Upper lobe of right lung (tissue), 1 donor: Measurements from ENCODE around the gene GPR55. TPM values are rescaled to one million over a fixed set of nuclear protein-coding genes. Genes with fewer than 3 reads are reported as not detected.

Source experiments
- ATAC-seq: fragments of 200-7000 bp; cut with Tn5 transposase; one replicate; pipeline ENCODE4 v1.9.1; 2020; ENCODE audit warnings: mild to moderate bottlenecking, moderate library complexity
- DNase-seq: peaks from one replicate; pipeline ENCODE4 v3.0.0-alpha.2; 2020
- H3K27ac ChIP-seq: fragments of 200-600 bp; one replicate; pipeline ENCODE4 v1.8.0; 2022
- H3K27me3 ChIP-seq: fragments of 200-600 bp; one replicate; pipeline ENCODE4 v1.8.0; 2022; ENCODE audit warnings: mild to moderate bottlenecking
- H3K36me3 ChIP-seq: fragments of 200-600 bp; one replicate; pipeline ENCODE4 v1.8.0; 2022
- H3K4me1 ChIP-seq: fragments of 200-600 bp; one replicate; pipeline ENCODE4 v1.8.0; 2022
- H3K4me3 ChIP-seq: fragments of 200-600 bp; one replicate; pipeline ENCODE4 v1.8.0; 2022; ENCODE audit warnings: mild to moderate bottlenecking
- H3K9me3 ChIP-seq: fragments of 200-600 bp; one replicate; pipeline ENCODE4 v1.8.0; 2022
- intact Hi-C: fragments of 100-400 bp; cut with DNase I; formaldehyde crosslinking; loops from one replicate; pipeline ENCODE4 v1.11.0; 2022
- total RNA-seq: library from RNA; stranded (reverse); fragmentation: NEBNext Ultra II Directional; extraction: Animal tissue kit (Norgen Biotek cat#: 25700); gene quantifications from one replicate; pipeline ENCODE4 v1.2.1, GENCODE V29; 2021
- TF ChIP-seq, protein P1 (sequence below): fragments of 200-600 bp; IDR thresholded peaks from one replicate; pipeline ENCODE4 v1.8.0; 2022; ENCODE audit warnings: antibody characterized with exemption
- donor health status: DM: no; HTN: yes; CAD: no; lungs with severe emphysema.

GPR55 gene
- total RNA-seq, 1 donor from 2014 or later = 1.2 TPM

GRCh38 chr2:230866756-230867523 is 58.1 kb downstream of the GPR55 start:
- Histone ChIP-seq H3K27me3 (peaks cover 19% of the 10 kb centered on the region), H3K9me3 (no peaks in the 10 kb centered on the region), H3K36me3 (no peaks in the 10 kb centered on the region), H3K4me1 (peaks cover 21% of the 10 kb centered on the region), H3K4me3 (no peak overlapping the region), H3K27ac (no peak overlapping the region)
- intact Hi-C loops = no loop called here
- ATAC-seq (no peak), DNase-seq (no peak)
- TF ChIP-seq, protein P1, sequence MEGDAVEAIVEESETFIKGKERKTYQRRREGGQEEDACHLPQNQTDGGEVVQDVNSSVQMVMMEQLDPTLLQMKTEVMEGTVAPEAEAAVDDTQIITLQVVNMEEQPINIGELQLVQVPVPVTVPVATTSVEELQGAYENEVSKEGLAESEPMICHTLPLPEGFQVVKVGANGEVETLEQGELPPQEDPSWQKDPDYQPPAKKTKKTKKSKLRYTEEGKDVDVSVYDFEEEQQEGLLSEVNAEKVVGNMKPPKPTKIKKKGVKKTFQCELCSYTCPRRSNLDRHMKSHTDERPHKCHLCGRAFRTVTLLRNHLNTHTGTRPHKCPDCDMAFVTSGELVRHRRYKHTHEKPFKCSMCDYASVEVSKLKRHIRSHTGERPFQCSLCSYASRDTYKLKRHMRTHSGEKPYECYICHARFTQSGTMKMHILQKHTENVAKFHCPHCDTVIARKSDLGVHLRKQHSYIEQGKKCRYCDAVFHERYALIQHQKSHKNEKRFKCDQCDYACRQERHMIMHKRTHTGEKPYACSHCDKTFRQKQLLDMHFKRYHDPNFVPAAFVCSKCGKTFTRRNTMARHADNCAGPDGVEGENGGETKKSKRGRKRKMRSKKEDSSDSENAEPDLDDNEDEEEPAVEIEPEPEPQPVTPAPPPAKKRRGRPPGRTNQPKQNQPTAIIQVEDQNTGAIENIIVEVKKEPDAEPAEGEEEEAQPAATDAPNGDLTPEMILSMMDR = no peak

DNA sequence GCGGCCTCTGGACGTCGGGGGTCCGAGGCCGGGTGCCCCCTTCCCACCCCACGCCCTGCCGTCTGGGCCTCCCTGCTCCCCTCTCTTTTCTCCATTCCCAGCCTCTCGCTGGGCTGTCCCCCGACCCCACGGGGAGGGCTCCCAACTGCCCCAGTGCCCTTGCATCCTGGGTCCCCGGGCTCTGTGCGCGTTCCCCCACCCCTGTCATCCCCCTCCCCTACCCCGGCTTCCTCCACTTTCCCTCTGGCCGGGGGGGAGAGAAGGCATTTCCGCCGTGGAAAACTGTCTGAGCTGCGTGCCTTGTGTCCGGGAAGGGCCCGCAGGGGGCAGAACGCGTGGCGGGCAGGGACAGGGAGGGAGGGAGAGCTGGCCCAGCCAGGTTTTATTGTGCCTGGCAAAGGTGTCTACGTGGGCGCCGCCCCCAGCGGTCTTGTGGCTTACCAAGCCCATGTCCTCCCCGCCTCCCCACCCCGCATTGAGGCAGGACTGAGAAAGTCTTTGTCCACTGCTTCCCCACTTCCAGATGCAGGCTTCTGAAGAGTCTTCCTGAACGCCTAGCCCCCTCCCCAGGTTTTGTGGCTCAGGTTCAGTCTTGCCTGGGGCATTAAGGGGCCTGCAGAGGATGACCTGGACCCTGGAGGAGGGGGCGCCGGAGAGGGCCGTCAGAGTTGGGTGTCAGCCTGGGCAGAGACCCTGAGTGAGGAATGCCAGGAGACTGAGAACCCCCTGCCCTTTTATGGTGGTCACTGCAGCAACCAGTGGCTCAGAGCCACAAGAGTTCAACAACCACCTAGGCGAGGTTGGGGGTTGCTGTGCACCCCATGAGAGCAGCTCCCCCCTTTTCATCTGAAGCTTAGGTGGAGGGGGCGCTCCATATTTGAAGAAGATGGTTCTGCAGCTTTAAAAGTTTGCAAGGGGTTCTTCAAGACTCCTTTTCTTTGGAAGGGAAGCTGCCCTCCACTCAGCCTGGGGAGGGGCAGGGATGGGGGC is 59.0 kb downstream of the GPR55 start:
- no peaks in the 10 kb centered on the region for H3K36me3 ChIP-seq
- intact Hi-C loops = no loop called here
- H3K4me1 ChIP-seq = peaks cover 17% of the 10 kb centered on the region
- TF ChIP-seq, protein P1 = no peak
- DNase-seq (no peak), ATAC-seq (no peak)
- no peak overlapping the region for H3K27ac ChIP-seq
- peaks cover 19% of the 10 kb centered on the region for H3K27me3 ChIP-seq
- peak overlapping the region; percentile 59 for H3K4me3 ChIP-seq
- no peaks in the 10 kb centered on the region for H3K9me3 ChIP-seq

DNA sequence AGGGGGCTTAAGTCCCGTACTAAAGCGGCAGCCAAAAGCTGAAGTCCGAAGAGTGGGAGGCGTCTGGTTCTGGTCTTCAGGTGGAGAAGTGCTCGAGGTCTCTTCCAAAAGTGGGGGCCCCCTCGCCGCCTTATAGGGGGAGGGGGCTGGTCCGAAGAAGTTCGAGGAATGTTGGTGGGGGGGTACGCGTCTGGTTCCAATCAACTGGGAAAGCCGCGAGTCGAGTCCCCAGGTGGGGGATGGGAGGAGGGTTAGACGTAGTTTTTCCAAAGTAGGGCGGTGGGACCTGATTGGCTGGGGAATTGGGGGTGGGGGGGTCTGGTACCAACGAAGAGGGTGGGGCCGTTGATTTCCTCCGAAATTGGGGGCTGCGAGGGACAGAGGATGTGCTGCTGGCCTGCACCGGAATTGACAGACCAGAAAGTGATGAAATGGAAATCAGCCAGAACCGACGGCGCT is 59.7 kb downstream of the GPR55 start:
- Histone ChIP-seq H3K36me3 (no peaks in the 10 kb centered on the region), H3K27me3 (peaks cover 19% of the 10 kb centered on the region), H3K4me3 (peak overlapping the region; percentile 59), H3K27ac (peak overlapping the region; percentile 13), H3K4me1 (peaks cover 15% of the 10 kb centered on the region), H3K9me3 (no peaks in the 10 kb centered on the region)
- TF ChIP-seq, protein P1 = no peak
- intact Hi-C loops = no loop called here
- DNase-seq (no peak), ATAC-seq (no peak)

DNA sequence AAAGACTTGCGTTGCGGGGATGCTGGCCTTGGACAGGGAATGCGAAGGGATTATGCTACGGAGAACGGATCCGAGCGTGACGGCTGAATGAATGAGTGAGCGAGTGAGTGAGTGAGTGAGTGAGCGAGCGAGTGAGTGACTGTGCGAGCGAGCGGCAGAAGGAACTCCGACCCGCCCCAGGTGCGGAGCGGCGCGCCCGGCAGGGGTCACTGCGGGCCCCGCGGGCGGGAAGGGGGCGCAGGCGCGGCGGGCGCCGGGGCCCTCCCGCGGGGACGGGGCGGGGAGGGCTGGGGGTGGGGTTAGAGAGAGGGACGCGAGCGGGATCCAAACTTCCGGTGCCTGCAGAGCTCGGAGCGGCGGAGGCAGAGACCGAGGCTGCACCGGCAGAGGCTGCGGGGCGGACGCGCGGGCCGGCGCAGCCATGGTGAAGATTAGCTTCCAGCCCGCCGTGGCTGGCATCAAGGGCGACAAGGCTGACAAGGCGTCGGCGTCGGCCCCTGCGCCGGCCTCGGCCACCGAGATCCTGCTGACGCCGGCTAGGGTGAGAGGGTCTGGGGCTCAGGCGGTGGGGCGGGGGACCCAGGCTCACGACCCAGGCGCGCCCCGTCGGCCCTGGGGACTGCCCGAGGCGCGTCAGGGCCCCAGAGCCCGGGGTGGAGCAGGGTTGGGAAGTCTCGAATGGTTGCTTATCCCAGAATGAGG is 60.3 kb downstream of the GPR55 start, which contains the start of gene ITM2C:
Gene ITM2C (plus strand): TSS at position 338 of the 702 bp plus-strand sequence. CDS start 84 bp downstream, at position 422.
- no peaks in the 10 kb centered on the region for H3K36me3 ChIP-seq
- H3K27ac ChIP-seq = peak within 1 kb of the TSS; percentile 13
- intact Hi-C loops = no loop called here
- H3K4me3 ChIP-seq = peak within 1 kb of the TSS; percentile 59
- peaks cover 15% of the 10 kb centered on the region for H3K4me1 ChIP-seq
- H3K9me3 ChIP-seq = no peaks in the 10 kb centered on the region
- TF ChIP-seq, protein P1 = peak; percentile 25
- DNase-seq = peak; percentile 80
- H3K27me3 ChIP-seq = peaks cover 19% of the 10 kb centered on the region
- peak; percentile 85 for ATAC-seq

DNA sequence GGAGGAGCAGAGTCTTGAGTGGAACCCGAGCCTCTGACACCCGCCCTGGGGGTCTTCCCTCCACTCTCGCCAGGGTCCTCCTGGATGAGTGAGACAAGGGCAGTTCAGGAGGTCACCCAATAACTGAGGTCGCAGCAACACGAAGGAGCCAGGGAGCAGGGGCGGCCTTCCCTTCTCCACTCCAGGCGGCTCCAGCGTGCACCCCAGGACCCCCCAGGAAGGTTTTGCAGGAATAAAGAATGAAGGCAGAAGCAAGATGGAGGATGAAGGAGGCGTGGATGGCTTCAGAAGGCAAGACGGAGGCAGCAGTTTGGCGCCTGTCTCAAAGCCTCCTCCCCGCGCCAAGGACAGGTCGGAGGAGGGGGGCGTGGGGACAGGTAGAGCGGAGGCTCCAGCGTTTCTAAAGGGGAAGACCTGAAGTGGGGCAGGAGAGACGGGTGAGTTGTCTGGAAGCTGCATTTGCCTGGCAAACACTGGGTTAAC is 60.9 kb downstream of the GPR55 start:
- H3K9me3 ChIP-seq = no peaks in the 10 kb centered on the region
- H3K4me1 ChIP-seq = peaks cover 15% of the 10 kb centered on the region
- no peak overlapping the region for H3K27ac ChIP-seq
- H3K27me3 ChIP-seq = peaks cover 19% of the 10 kb centered on the region
- intact Hi-C loops = no loop called here
- no peaks in the 10 kb centered on the region for H3K36me3 ChIP-seq
- DNase-seq (no peak), ATAC-seq (no peak)
- H3K4me3 ChIP-seq = peak overlapping the region; percentile 59
- TF ChIP-seq, protein P1 = no peak
